AG04450 (cell line): Measurements from ENCODE around the gene KAT6B. TPM values are rescaled to one million over a fixed set of nuclear protein-coding genes. Genes with fewer than 3 reads are reported as not detected.

ENCODE experiments used
- CTCF ChIA-PET: fragments of 300-600, 350-600 bp; formaldehyde crosslinking; extraction: SDS; loops from one replicate; lab custom pipeline; 2022; ENCODE audit warnings: antibody characterized with exemption, inconsistent platforms; lab: Charles Lee
- POLR2A ChIA-PET: fragments of 350-600 bp; formaldehyde crosslinking; extraction: SDS; loops from one replicate; lab custom pipeline; 2021; ENCODE audit warnings: antibody characterized with exemption, inconsistent platforms; lab: Yijun Ruan, JAX
- DNase-seq: peaks from one replicate; pipeline ENCODE4 v3.0.0-alpha.2; 2011; ENCODE audit warnings: low read depth, low spot score
- H3K27ac ChIP-seq: one replicate; pipeline ENCODE4 v1.5.1; 2012; ENCODE audit warnings: low read depth, low read length, control low read depth
- H3K27me3 ChIP-seq: one replicate; pipeline ENCODE4 v1.6.0; 2012; ENCODE audit warnings: low read length; ENCODE audit not compliant: control insufficient read depth, insufficient read depth
- H3K4me3 ChIP-seq: 2 replicates; pipeline ENCODE4 v1.5.1; 2011; ENCODE audit warnings: mild to moderate bottlenecking, low read depth, low read length, control low read depth
- H3K9me3 ChIP-seq: 2 replicates; pipeline ENCODE4 v1.5.1; 2012; ENCODE audit warnings: low read length; ENCODE audit not compliant: control insufficient read depth, insufficient read depth
- CTCF ChIP-seq: IDR thresholded peaks from 2 replicates; pipeline ENCODE4 v1.5.1; 2011; ENCODE audit warnings: low read depth, low read length, control low read depth, inconsistent platforms
- polyA plus RNA-seq: library from polyadenylated mRNA; depleted of rRNA; stranded (reverse); fragments of >200 nt; gene quantifications from 2 replicates; pipeline ENCODE4 v1.2.3, GENCODE V29; 2011

The KAT6B gene
- polyA plus RNA-seq, 1 experiment: 10.4 TPM

- POLR2A ChIA-PET: no interaction called here
- CTCF ChIA-PET: interaction anchor here (0.6 kb wide), 1 partner anchor 291 kb away, joined by 5 read pairs; no protein-coding TSS in a partner anchor
- Histone ChIP-seq H3K27ac (no peak overlapping the region), H3K9me3 (no peaks in the 10 kb centered on the region; the same call in 1 of the 2 replicates), H3K27me3 (peaks cover 2% of the 10 kb centered on the region), H3K4me3 (no peak overlapping the region)
- DNase-seq: no peak
- TF ChIP-seq CTCF: no peak
These were observed 248.5 kb downstream of the KAT6B start for GRCh38 chr10:75074711-75075445.

- CTCF ChIA-PET: no interaction called here
- Histone ChIP-seq H3K4me3 (no peak overlapping the region), H3K9me3 (peaks cover under 1% of the 10 kb centered on the region; the same call in 1 of the 2 replicates), H3K27me3 (peaks cover 2% of the 10 kb centered on the region), H3K27ac (no peak overlapping the region)
- no peak for TF ChIP-seq CTCF
- POLR2A ChIA-PET: no interaction called here
- no peak for DNase-seq
These were observed 249.9 kb downstream of the KAT6B start for GRCh38 chr10:75076348-75076747.

GRCh38 chr10:75079436-75080083, 253.2 kb downstream of the KAT6B start:
- Histone ChIP-seq H3K27me3 (peaks cover 4% of the 10 kb centered on the region), H3K4me3 (no peak overlapping the region), H3K9me3 (peaks cover 4% of the 10 kb centered on the region; the same call in 1 of the 2 replicates), H3K27ac (no peak overlapping the region)
- CTCF ChIA-PET: no interaction called here
- POLR2A ChIA-PET: no interaction called here
- TF ChIP-seq CTCF: no peak
- no peak for DNase-seq

- ChIA-PET POLR2A (no interaction called here), CTCF (no interaction called here)
- DNase-seq: no peak
- H3K27me3 ChIP-seq: peaks cover 7% of the 10 kb centered on the region
- H3K4me3 ChIP-seq: no peak overlapping the region
- H3K9me3 ChIP-seq: peaks cover 4% of the 10 kb centered on the region
- TF ChIP-seq CTCF: no peak
- H3K27ac ChIP-seq: no peak overlapping the region
These were observed 254.2 kb downstream of the KAT6B start for GRCh38 chr10:75080554-75080953.

- ChIA-PET CTCF (no interaction called here), POLR2A (no interaction called here)
- TF ChIP-seq CTCF: no peak
- Histone ChIP-seq H3K27ac (no peak overlapping the region), H3K4me3 (no peak overlapping the region), H3K27me3 (peaks cover 5% of the 10 kb centered on the region), H3K9me3 (peaks cover 4% of the 10 kb centered on the region)
- DNase-seq: no peak
These were observed 255.0 kb downstream of the KAT6B start for GRCh38 chr10:75081379-75081778.
